Measurements from ENCODE around the gene ABHD17C. TPM values are rescaled to one million over a fixed set of nuclear protein-coding genes. Genes with fewer than 3 reads are reported as not detected.

Gene ABHD17C
- total and polyA plus RNA-seq, 12 donors = 1.9 to 9.9 (median 5.3) TPM

GRCh38 chr15:80659375-80659774, 35.7 kb upstream of the ABHD17C start:
- Histone ChIP-seq H3K9me3 (replicated peaks in 1 of 3) (no peaks in the 10 kb centered on the region), H3K4me1 (replicated peaks in 1 of 2) (no peaks in the 10 kb centered on the region), H3K36me3 (replicated peaks in 1 of 2) (no peaks in the 10 kb centered on the region), H3K27me3 (no peaks in the 10 kb centered on the region), H3K27ac (no peak overlapping the region), H3K4me3 (no peak overlapping the region)
- TF ChIP-seq CTCF (IDR thresholded peaks at IDR 0.05) (no peak), POLR2A (IDR thresholded peaks at IDR 0.05) (no peak)
- intact Hi-C loops (cut with DNase I) = no loop called here
- 8 to 42% (median 34%) methylated on average over 1 of the region's 1 CpG for WGBS, 4 donors
- no peak for DNase-seq

GRCh38 chr15:80660119-80660518, 35.0 kb upstream of the ABHD17C start:
- Histone ChIP-seq H3K27me3 (no peaks in the 10 kb centered on the region), H3K4me3 (no peak overlapping the region), H3K36me3 (replicated peaks in 1 of 2) (no peaks in the 10 kb centered on the region), H3K4me1 (replicated peaks in 1 of 2) (no peaks in the 10 kb centered on the region), H3K9me3 (replicated peaks in 1 of 3) (no peaks in the 10 kb centered on the region), H3K27ac (no peak overlapping the region)
- intact Hi-C loops (cut with DNase I) = loop anchor here in 1 of 2 donors (5.0 kb wide), 1 partner anchor 117 kb away; the partner anchor contains the start of gene CEMIP
- TF ChIP-seq CTCF (IDR thresholded peaks at IDR 0.05) (peak; percentile 6 to 64 (median 42)), POLR2A (IDR thresholded peaks at IDR 0.05) (no peak)
- peak in 5 of 7 donors; percentile 21 to 66 (median 29) for DNase-seq

GRCh38 chr15:80662129-80662528, 33.0 kb upstream of the ABHD17C start:
- intact Hi-C loops (cut with DNase I) = loop anchor here in 1 of 2 donors (5.0 kb wide), 1 partner anchor 115 kb away; the partner anchor contains the start of gene CEMIP

More at GRCh38 chr15:80662129-80662528, 33.0 kb upstream of the ABHD17C start:
- Histone ChIP-seq H3K36me3 (replicated peaks in 1 of 2) (no peaks in the 10 kb centered on the region), H3K27ac (no peak overlapping the region), H3K27me3 (no peaks in the 10 kb centered on the region), H3K4me3 (no peak overlapping the region), H3K9me3 (replicated peaks in 1 of 3) (no peaks in the 10 kb centered on the region), H3K4me1 (replicated peaks in 1 of 2) (no peaks in the 10 kb centered on the region)
- no peak for TF ChIP-seq POLR2A (IDR thresholded peaks at IDR 0.05)
- no peak for TF ChIP-seq CTCF (IDR thresholded peaks at IDR 0.05)
- WGBS, 4 donors = 36 to 55% (median 41%) methylated on average over 1 of the region's 1 CpG
- no peak for DNase-seq

All from adrenal gland (tissue), 12 donors.